Suprapubic skin (tissue), 4 donors: ENCODE results near the gene COL26A1. TPM values are rescaled to one million over a fixed set of nuclear protein-coding genes. Genes with fewer than 3 reads are reported as not detected.

Source experiments
- DNase-seq, 2 donors: peaks; one replicate each; pipeline ENCODE4 v3.0.0-alpha.2; 2019; ENCODE audit warnings: low spot score in 2 of 2
- H3K27ac ChIP-seq: fragments of 200-600 bp; sonication (generic); one replicate; pipeline ENCODE4 v1.5.1; 2019
- H3K27me3 ChIP-seq: fragments of 200-600 bp; sonication (generic); one replicate; pipeline ENCODE4 v1.5.1; 2019
- H3K36me3 ChIP-seq: fragments of 200-600 bp; sonication (generic); one replicate; pipeline ENCODE4 v1.5.1; 2019
- H3K4me1 ChIP-seq: fragments of 200-600 bp; sonication (generic); one replicate; pipeline ENCODE4 v1.5.1; 2019
- H3K4me3 ChIP-seq: fragments of 200-600 bp; sonication (generic); one replicate; pipeline ENCODE4 v1.5.1; 2019; ENCODE audit warnings: mild to moderate bottlenecking
- H3K9me3 ChIP-seq: fragments of 200-600 bp; sonication (generic); one replicate; pipeline ENCODE4 v1.5.1; 2019
- CTCF ChIP-seq, 2 donors: fragments of 200-600 bp in 1 of 2; fragments of 450-650 bp in 1 of 2; sonication (generic) in 1 of 2; IDR thresholded peaks; one replicate each; pipeline ENCODE4 v1.5.1; 2016 to 2019; ENCODE audit warnings: antibody characterized with exemption in 2 of 2, mild to moderate bottlenecking in 1 of 2, moderate library complexity in 1 of 2
- EP300 ChIP-seq: sonication (generic); formaldehyde crosslinking; IDR thresholded peaks from one replicate; pipeline ENCODE4 v1.6.1; 2017; ENCODE audit warnings: antibody characterized with exemption
- POLR2A ChIP-seq, 2 donors: fragments of 450-650 bp; IDR thresholded peaks; one replicate each; pipeline ENCODE4 v1.6.1; 2017; ENCODE audit warnings: antibody characterized with exemption in 2 of 2, mild to moderate bottlenecking in 2 of 2, moderate library complexity in 2 of 2
- POLR2AphosphoS5 ChIP-seq, 3 donors: sonication (generic); formaldehyde crosslinking; IDR thresholded peaks; one replicate each; pipeline ENCODE4 v1.6.1; 2017; ENCODE audit warnings: antibody characterized with exemption in 3 of 3
- WGBS: methylation state at CpG from one replicate; pipeline ENCODE4 v1.1.5; 2018; 5-methylcytosine and 5-hydroxymethylcytosine counted together
- total RNA-seq, 4 donors: library from RNA; depleted of rRNA; stranded (reverse); fragments of >200 nt; gene quantifications; one replicate each; pipeline ENCODE4 v1.1.0, GENCODE V29; 2016

Gene COL26A1
- total RNA-seq, 4 donors from 2014 or later, result 1.1 TPM; not detected in 3

GRCh38 chr7:101563198-101563901 lies 200.7 kb downstream of the COL26A1 start:
- Histone ChIP-seq H3K27ac (no peak overlapping the region), H3K36me3 (no peaks in the 10 kb centered on the region), H3K9me3 (no peaks in the 10 kb centered on the region), H3K4me3 (no peak overlapping the region), H3K4me1 (no peaks in the 10 kb centered on the region), H3K27me3 (peaks cover 38% of the 10 kb centered on the region)
- peak; percentile 49 to 54 for DNase-seq
- 73% methylated on average over 10 of the region's 15 CpGs for WGBS
- no peak for TF ChIP-seq CTCF (IDR thresholded peaks at IDR 0.05)
- TF ChIP-seq POLR2AphosphoS5 (IDR thresholded peaks at IDR 0.05), result no peak
- no peak for TF ChIP-seq EP300
- no peak for TF ChIP-seq POLR2A (IDR thresholded peaks at IDR 0.05)

GRCh38 chr7:101563943-101564777 lies 201.5 kb downstream of the COL26A1 start:
- Histone ChIP-seq H3K27ac (no peak overlapping the region), H3K36me3 (no peaks in the 10 kb centered on the region), H3K9me3 (no peaks in the 10 kb centered on the region), H3K4me3 (no peak overlapping the region), H3K27me3 (peaks cover 36% of the 10 kb centered on the region), H3K4me1 (no peaks in the 10 kb centered on the region)
- TF ChIP-seq EP300 (no peak), CTCF (IDR thresholded peaks at IDR 0.05) (no peak), POLR2A (IDR thresholded peaks at IDR 0.05) (no peak), POLR2AphosphoS5 (IDR thresholded peaks at IDR 0.05) (no peak)
- DNase-seq, result peak; percentile 29 to 53
- WGBS, result 56% methylated on average over 22 of the region's 23 CpGs

DNA sequence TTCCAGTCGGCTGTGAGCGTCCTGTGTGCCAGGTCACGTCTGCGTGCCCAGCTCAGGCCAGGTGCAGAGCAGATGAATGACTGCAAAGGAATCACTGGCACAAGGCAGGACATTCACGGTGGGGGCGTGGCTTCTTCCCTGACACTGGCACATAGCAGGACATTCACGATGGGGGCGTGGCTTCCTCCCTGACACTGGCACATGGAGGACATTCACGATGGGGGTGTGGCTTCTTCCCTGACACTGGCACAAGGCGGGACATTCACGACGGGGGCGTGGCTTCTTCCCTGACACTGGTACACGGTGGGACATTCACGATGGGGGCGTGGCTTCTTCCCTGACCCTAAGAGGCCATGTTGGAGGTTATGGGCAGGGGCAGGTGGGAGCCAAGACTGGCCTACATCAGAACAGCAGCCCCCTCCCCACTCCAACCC lies 202.1 kb downstream of the COL26A1 start:
- no peaks in the 10 kb centered on the region for H3K4me1 ChIP-seq
- no peaks in the 10 kb centered on the region for H3K9me3 ChIP-seq
- H3K27ac ChIP-seq, result no peak overlapping the region
- peak; percentile 42 to 59 for DNase-seq
- no peak overlapping the region for H3K4me3 ChIP-seq
- TF ChIP-seq POLR2AphosphoS5 (IDR thresholded peaks at IDR 0.05) (no peak), EP300 (no peak), CTCF (IDR thresholded peaks at IDR 0.05) (no peak), POLR2A (IDR thresholded peaks at IDR 0.05) (no peak)
- H3K36me3 ChIP-seq, result no peaks in the 10 kb centered on the region
- WGBS, result 30% methylated on average over 11 of the region's 16 CpGs
- H3K27me3 ChIP-seq, result peaks cover 39% of the 10 kb centered on the region

GRCh38 chr7:101565601-101566209 lies 203.0 kb downstream of the COL26A1 start:
- H3K27ac ChIP-seq, result no peak overlapping the region
- no peaks in the 10 kb centered on the region for H3K4me1 ChIP-seq
- TF ChIP-seq CTCF (IDR thresholded peaks at IDR 0.05), result no peak
- no peak for TF ChIP-seq POLR2A (IDR thresholded peaks at IDR 0.05)
- TF ChIP-seq POLR2AphosphoS5 (IDR thresholded peaks at IDR 0.05), result no peak
- no peak for TF ChIP-seq EP300
- no peaks in the 10 kb centered on the region for H3K36me3 ChIP-seq
- WGBS, result 78% methylated on average over 8 of the region's 8 CpGs
- DNase-seq, result peak; percentile 55 to 73
- H3K27me3 ChIP-seq, result peaks cover 37% of the 10 kb centered on the region
- H3K4me3 ChIP-seq, result no peak overlapping the region
- H3K9me3 ChIP-seq, result no peaks in the 10 kb centered on the region

DNA sequence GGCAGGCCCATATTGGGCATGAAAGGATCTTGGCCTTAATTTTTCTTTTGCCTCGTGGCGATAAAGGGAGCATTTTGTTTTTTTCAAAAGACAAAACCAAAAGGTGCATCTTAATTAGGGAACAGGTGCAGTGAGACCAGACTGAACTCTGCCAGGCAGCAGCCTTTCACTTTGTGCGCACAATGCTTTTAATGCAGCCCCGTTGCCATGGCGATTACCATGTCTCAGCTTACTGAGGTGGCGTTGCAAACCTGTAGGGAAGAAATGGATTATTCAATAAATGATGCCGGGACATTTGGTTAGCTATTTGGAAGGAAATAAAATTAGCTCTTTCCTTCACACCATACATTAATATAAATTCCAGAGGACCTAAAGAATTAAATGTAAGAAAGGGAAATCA lies 204.6 kb downstream of the COL26A1 start:
- TF ChIP-seq CTCF (IDR thresholded peaks at IDR 0.05) (no peak), POLR2AphosphoS5 (IDR thresholded peaks at IDR 0.05) (no peak), EP300 (no peak), POLR2A (IDR thresholded peaks at IDR 0.05) (no peak)
- no peak overlapping the region for H3K27ac ChIP-seq
- H3K36me3 ChIP-seq, result no peaks in the 10 kb centered on the region
- peaks cover 5% of the 10 kb centered on the region for H3K9me3 ChIP-seq
- peak; percentile 2 to 38 for DNase-seq
- peaks cover 29% of the 10 kb centered on the region for H3K27me3 ChIP-seq
- WGBS, result 91% methylated on average over 7 of the region's 7 CpGs
- no peak overlapping the region for H3K4me3 ChIP-seq
- no peaks in the 10 kb centered on the region for H3K4me1 ChIP-seq
